GM21360 (cell line): ENCODE results near the gene MON2.
"Not testable (repeated sequence)": the region's sequence is repeated elsewhere in the genome, so short reads cannot be mapped to it uniquely, and the experiment has no call there.

Experiments
- ATAC-seq: cut with Tn5 transposase; IDR thresholded peaks from one replicate; pipeline ENCODE4 v1.9.1; 2021; ENCODE audit warnings: mild to moderate bottlenecking, moderate library complexity; ENCODE audit not compliant: unreplicated experiment

Gene MON2

GRCh38 chr12:62472472-62472871 is 5.8 kb downstream of the MON2 start:
- ATAC-seq: no peak

- no peak for ATAC-seq
These were observed 15.4 kb downstream of the MON2 start for GRCh38 chr12:62481843-62482540.

- no peak for ATAC-seq
These were observed 16.1 kb downstream of the MON2 start for GRCh38 chr12:62482769-62483168.

- no peak for ATAC-seq
These were observed 17.6 kb downstream of the MON2 start for GRCh38 chr12:62484233-62484632.

GRCh38 chr12:62505786-62506185 is 39.2 kb downstream of the MON2 start:
- no peak for ATAC-seq

- ATAC-seq: no peak
These were observed 46.3 kb downstream of the MON2 start for GRCh38 chr12:62512901-62513300.

GRCh38 chr12:62514080-62514479 is 47.5 kb downstream of the MON2 start:
- not testable (repeated sequence) for ATAC-seq

GRCh38 chr12:62516927-62517326 is 50.3 kb downstream of the MON2 start:
- ATAC-seq: no peak

GRCh38 chr12:62517887-62518286 is 51.3 kb downstream of the MON2 start:
- ATAC-seq: no peak

- no peak for ATAC-seq
These were observed 52.4 kb downstream of the MON2 start for GRCh38 chr12:62519043-62519442.

GRCh38 chr12:62520361-62520760 is 53.7 kb downstream of the MON2 start:
- ATAC-seq: no peak

GRCh38 chr12:62522984-62523383 is 56.4 kb downstream of the MON2 start:
- no peak for ATAC-seq

GRCh38 chr12:62523619-62524018 is 57.0 kb downstream of the MON2 start:
- ATAC-seq: no peak

- no peak for ATAC-seq
These were observed 58.6 kb downstream of the MON2 start for GRCh38 chr12:62525271-62525670.

- ATAC-seq: no peak
These were observed 64.0 kb downstream of the MON2 start for GRCh38 chr12:62530596-62530995.

GRCh38 chr12:62532333-62532732 is 65.7 kb downstream of the MON2 start:
- ATAC-seq: no peak

- ATAC-seq: no peak
These were observed 66.6 kb downstream of the MON2 start for GRCh38 chr12:62533087-62533754.

GRCh38 chr12:62533755-62534107 is 67.1 kb downstream of the MON2 start:
- no peak for ATAC-seq

GRCh38 chr12:62536546-62536945 is 69.9 kb downstream of the MON2 start:
- no peak for ATAC-seq

- no peak for ATAC-seq
These were observed 70.9 kb downstream of the MON2 start for GRCh38 chr12:62537551-62537950.

GRCh38 chr12:62540354-62540753 is 73.7 kb downstream of the MON2 start:
- ATAC-seq: no peak

GRCh38 chr12:62542814-62543213 is 76.2 kb downstream of the MON2 start:
- no peak for ATAC-seq

GRCh38 chr12:62543324-62543723 is 76.7 kb downstream of the MON2 start:
- no peak for ATAC-seq
